ENCODE data around the gene CCDC69.

CCDC69 gene

GRCh38 chr5:151219789-151220188, 4.1 kb downstream of the CCDC69 start:
- H3K9me3 Mint-ChIP-seq (ENCODE audit: low read depth): no peaks in the 10 kb centered on the region
- peaks cover 10% of the 10 kb centered on the region for H3K36me3 Mint-ChIP-seq
- H3K27ac Mint-ChIP-seq: peak overlapping the region; percentile 96
- peak overlapping the region; percentile 58 for H3K4me3 Mint-ChIP-seq
- peaks cover 83% of the 10 kb centered on the region for H3K4me1 Mint-ChIP-seq (ENCODE audit: low read depth)
- no peaks in the 10 kb centered on the region for H3K27me3 Mint-ChIP-seq

- H3K27ac Mint-ChIP-seq: peak overlapping the region; percentile 96
- no peaks in the 10 kb centered on the region for H3K9me3 Mint-ChIP-seq (ENCODE audit: low read depth)
- peaks cover 10% of the 10 kb centered on the region for H3K36me3 Mint-ChIP-seq
- peak overlapping the region; percentile 5 for H3K4me3 Mint-ChIP-seq
- peaks cover 84% of the 10 kb centered on the region for H3K4me1 Mint-ChIP-seq (ENCODE audit: low read depth)
- H3K27me3 Mint-ChIP-seq: no peaks in the 10 kb centered on the region
Measured at GRCh38 chr5:151219138-151219537, 4.8 kb downstream of the CCDC69 start.

GRCh38 chr5:151218177-151218576, 5.7 kb downstream of the CCDC69 start:
- peaks cover 90% of the 10 kb centered on the region for H3K4me1 Mint-ChIP-seq (ENCODE audit: low read depth)
- H3K4me3 Mint-ChIP-seq: peak overlapping the region; percentile 43
- H3K36me3 Mint-ChIP-seq: peaks cover 10% of the 10 kb centered on the region
- H3K9me3 Mint-ChIP-seq (ENCODE audit: low read depth): no peaks in the 10 kb centered on the region
- no peaks in the 10 kb centered on the region for H3K27me3 Mint-ChIP-seq
- peak overlapping the region; percentile 96 for H3K27ac Mint-ChIP-seq

GRCh38 chr5:151216781-151217180, 7.1 kb downstream of the CCDC69 start:
- peaks cover 89% of the 10 kb centered on the region for H3K4me1 Mint-ChIP-seq (ENCODE audit: low read depth)
- H3K27ac Mint-ChIP-seq: peak overlapping the region; percentile 96
- H3K36me3 Mint-ChIP-seq: peaks cover 14% of the 10 kb centered on the region
- no peaks in the 10 kb centered on the region for H3K9me3 Mint-ChIP-seq (ENCODE audit: low read depth)
- peak overlapping the region; percentile 54 for H3K4me3 Mint-ChIP-seq
- H3K27me3 Mint-ChIP-seq: no peaks in the 10 kb centered on the region

GRCh38 chr5:151215546-151215880, 8.4 kb downstream of the CCDC69 start:
- Mint-ChIP-seq H3K27ac (peak overlapping the region; percentile 96), H3K4me3 (peak overlapping the region; percentile 82), H3K36me3 (peaks cover 10% of the 10 kb centered on the region), H3K27me3 (no peaks in the 10 kb centered on the region), H3K4me1 (ENCODE audit: low read depth) (peaks cover 88% of the 10 kb centered on the region), H3K9me3 (ENCODE audit: low read depth) (no peaks in the 10 kb centered on the region)

- H3K27ac Mint-ChIP-seq: peak overlapping the region; percentile 96
- H3K36me3 Mint-ChIP-seq: peaks cover 10% of the 10 kb centered on the region
- no peaks in the 10 kb centered on the region for H3K9me3 Mint-ChIP-seq (ENCODE audit: low read depth)
- H3K4me1 Mint-ChIP-seq (ENCODE audit: low read depth): peaks cover 84% of the 10 kb centered on the region
- H3K27me3 Mint-ChIP-seq: no peaks in the 10 kb centered on the region
- H3K4me3 Mint-ChIP-seq: peak overlapping the region; percentile 82
Measured at GRCh38 chr5:151214614-151215545, 9.0 kb downstream of the CCDC69 start.

GRCh38 chr5:151213803-151214613, 9.9 kb downstream of the CCDC69 start:
- H3K36me3 Mint-ChIP-seq: peaks cover 10% of the 10 kb centered on the region
- peaks cover 83% of the 10 kb centered on the region for H3K4me1 Mint-ChIP-seq (ENCODE audit: low read depth)
- H3K4me3 Mint-ChIP-seq: peak overlapping the region; percentile 82
- H3K27me3 Mint-ChIP-seq: no peaks in the 10 kb centered on the region
- no peaks in the 10 kb centered on the region for H3K9me3 Mint-ChIP-seq (ENCODE audit: low read depth)
- peak overlapping the region; percentile 96 for H3K27ac Mint-ChIP-seq

- peaks cover 82% of the 10 kb centered on the region for H3K4me1 Mint-ChIP-seq (ENCODE audit: low read depth)
- H3K27me3 Mint-ChIP-seq: no peaks in the 10 kb centered on the region
- peak overlapping the region; percentile 96 for H3K27ac Mint-ChIP-seq
- peak overlapping the region; percentile 87 for H3K4me3 Mint-ChIP-seq
- H3K9me3 Mint-ChIP-seq (ENCODE audit: low read depth): no peaks in the 10 kb centered on the region
- H3K36me3 Mint-ChIP-seq: peaks cover 6% of the 10 kb centered on the region
Measured at GRCh38 chr5:151212406-151212798, 11.5 kb downstream of the CCDC69 start.

- Mint-ChIP-seq H3K9me3 (ENCODE audit: low read depth) (no peaks in the 10 kb centered on the region), H3K4me3 (peak overlapping the region; percentile 58), H3K27me3 (no peaks in the 10 kb centered on the region), H3K36me3 (peaks cover 5% of the 10 kb centered on the region), H3K27ac (peak overlapping the region; percentile 92), H3K4me1 (ENCODE audit: low read depth) (peaks cover 70% of the 10 kb centered on the region)
Measured at GRCh38 chr5:151208481-151208914, 15.4 kb downstream of the CCDC69 start.

GRCh38 chr5:151205411-151205810, 18.5 kb downstream of the CCDC69 start:
- Mint-ChIP-seq H3K27me3 (no peaks in the 10 kb centered on the region), H3K4me3 (no peak overlapping the region), H3K36me3 (peaks cover 4% of the 10 kb centered on the region), H3K9me3 (ENCODE audit: low read depth) (no peaks in the 10 kb centered on the region), H3K4me1 (ENCODE audit: low read depth) (peaks cover 61% of the 10 kb centered on the region), H3K27ac (peak overlapping the region; percentile 62)

GRCh38 chr5:151204051-151204450, 19.8 kb downstream of the CCDC69 start:
- H3K4me1 Mint-ChIP-seq (ENCODE audit: low read depth): peaks cover 56% of the 10 kb centered on the region
- peaks cover 7% of the 10 kb centered on the region for H3K36me3 Mint-ChIP-seq
- H3K9me3 Mint-ChIP-seq (ENCODE audit: low read depth): no peaks in the 10 kb centered on the region
- H3K27me3 Mint-ChIP-seq: no peaks in the 10 kb centered on the region
- H3K27ac Mint-ChIP-seq: no peak overlapping the region
- no peak overlapping the region for H3K4me3 Mint-ChIP-seq

GRCh38 chr5:151202381-151203139, 21.3 kb downstream of the CCDC69 start:
- Mint-ChIP-seq H3K27me3 (no peaks in the 10 kb centered on the region), H3K4me3 (peak overlapping the region; percentile 40), H3K27ac (peak overlapping the region; percentile 80), H3K9me3 (ENCODE audit: low read depth) (no peaks in the 10 kb centered on the region), H3K36me3 (peaks cover 7% of the 10 kb centered on the region), H3K4me1 (ENCODE audit: low read depth) (peaks cover 49% of the 10 kb centered on the region)

- no peaks in the 10 kb centered on the region for H3K27me3 Mint-ChIP-seq
Measured at GRCh38 chr5:151200913-151201595, 22.8 kb downstream of the CCDC69 start.

GRCh38 chr5:151199581-151200185, 24.2 kb downstream of the CCDC69 start:
- H3K4me1 Mint-ChIP-seq (ENCODE audit: low read depth): peaks cover 54% of the 10 kb centered on the region
- no peak overlapping the region for H3K4me3 Mint-ChIP-seq
- peak overlapping the region; percentile 81 for H3K27ac Mint-ChIP-seq
- H3K9me3 Mint-ChIP-seq (ENCODE audit: low read depth): no peaks in the 10 kb centered on the region
- no peaks in the 10 kb centered on the region for H3K27me3 Mint-ChIP-seq
- H3K36me3 Mint-ChIP-seq: peaks cover 14% of the 10 kb centered on the region

More at GRCh38 chr5:151200913-151201595, 22.8 kb downstream of the CCDC69 start:
- no peak overlapping the region for H3K4me3 Mint-ChIP-seq
- H3K9me3 Mint-ChIP-seq (ENCODE audit: low read depth): no peaks in the 10 kb centered on the region
- peaks cover 12% of the 10 kb centered on the region for H3K36me3 Mint-ChIP-seq
- peaks cover 55% of the 10 kb centered on the region for H3K4me1 Mint-ChIP-seq (ENCODE audit: low read depth)
- peak overlapping the region; percentile 78 for H3K27ac Mint-ChIP-seq

All from activated naive CD8-positive, alpha-beta T cell (primary cell).